HG03342 (cell line): ENCODE data around the gene PHOX2A.
A peak's percentile ranks its signal among the peaks of the same experiment; 100 is the strongest.
"Not testable (repeated sequence)": the region's sequence is repeated elsewhere in the genome, so short reads cannot be mapped to it uniquely, and the experiment has no call there.

Source experiments
- ATAC-seq: cut with Tn5 transposase; IDR thresholded peaks from one replicate; pipeline ENCODE4 v1.9.1; 2021; ENCODE audit warnings: mild to moderate bottlenecking, moderate library complexity; ENCODE audit not compliant: unreplicated experiment

Gene PHOX2A

DNA sequence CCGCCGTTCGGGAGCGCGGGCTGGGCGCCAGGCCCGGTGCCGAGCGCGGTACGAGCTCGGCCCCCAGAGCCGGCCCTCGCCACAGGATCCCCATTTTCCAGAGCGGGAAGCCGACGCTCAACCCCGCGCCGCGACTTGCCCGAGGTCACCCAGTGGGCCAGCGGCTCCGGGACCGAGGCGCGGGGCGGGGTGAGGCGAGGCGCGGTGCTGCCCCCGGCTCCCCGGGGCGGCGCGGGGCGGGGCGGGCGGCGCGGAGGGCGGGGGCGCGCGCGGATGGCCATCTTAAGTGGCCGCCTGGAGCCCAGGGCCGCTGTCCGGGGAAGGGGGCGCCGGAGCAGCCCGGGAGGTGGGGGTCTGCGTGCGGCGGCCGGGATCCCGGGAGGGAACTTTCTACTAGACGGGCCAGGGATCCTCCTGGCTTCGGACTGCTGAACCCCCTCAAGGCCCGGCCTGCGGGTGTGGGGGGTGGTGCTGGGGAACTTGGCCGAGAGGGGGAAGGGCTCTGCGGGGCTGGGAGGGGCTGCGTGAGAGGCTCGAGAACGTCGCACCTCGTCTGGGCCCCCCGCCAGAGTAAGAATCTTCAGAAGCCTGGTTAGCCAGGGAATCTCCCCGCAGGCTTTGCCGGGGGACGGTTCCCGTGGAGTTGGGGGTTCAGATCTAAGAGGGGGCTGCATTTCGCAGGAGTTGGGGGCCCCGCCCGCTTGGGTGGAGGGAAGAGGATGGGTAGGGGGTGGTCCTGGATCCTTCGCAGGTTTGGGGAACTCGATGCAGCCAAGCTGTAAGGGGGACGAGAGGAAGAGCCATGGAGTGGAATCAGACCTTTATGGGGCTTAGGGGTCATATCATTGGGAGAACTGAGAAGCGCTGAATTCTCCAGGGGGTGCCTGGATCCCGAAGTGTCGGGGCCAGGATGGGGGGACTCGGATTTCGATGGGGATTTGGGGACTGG is 20.1 kb downstream of the PHOX2A start:
- peak; percentile 38 for ATAC-seq

DNA sequence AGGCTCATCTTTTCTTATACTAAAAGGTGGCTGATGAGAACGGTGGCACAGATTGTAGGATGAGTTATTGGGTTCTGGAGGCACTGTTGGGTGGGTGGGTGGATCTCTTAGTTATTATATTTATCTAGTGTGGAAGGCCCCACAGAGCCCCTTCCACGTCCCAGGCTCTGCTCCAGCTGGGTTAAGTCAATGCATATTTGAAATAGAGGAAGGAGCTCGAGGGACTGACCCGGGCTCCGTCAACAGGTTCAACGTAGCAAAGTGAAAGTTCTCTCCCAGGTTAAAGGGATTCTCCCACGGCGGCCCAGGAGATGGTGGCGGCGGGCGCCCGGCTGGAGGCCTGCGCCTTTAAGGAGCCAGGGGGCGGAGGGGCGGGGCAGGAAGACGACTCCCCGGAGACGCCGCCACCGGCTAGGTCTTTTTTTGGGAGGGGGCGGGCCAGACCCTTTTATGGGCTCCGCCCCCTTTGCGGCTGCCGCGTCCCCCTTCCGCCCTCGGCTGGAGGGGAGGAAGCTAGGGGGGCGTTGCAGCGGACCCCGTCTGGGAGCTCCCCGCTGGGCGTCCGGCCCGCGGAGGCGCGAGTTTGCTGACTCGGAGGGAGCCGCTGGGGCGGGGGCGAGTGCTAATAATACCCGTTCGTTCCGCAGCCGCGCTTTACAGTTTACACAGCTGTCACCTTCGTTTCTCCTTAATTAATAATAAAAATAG is 20.9 kb downstream of the PHOX2A start:
- ATAC-seq = peak; percentile 68

DNA sequence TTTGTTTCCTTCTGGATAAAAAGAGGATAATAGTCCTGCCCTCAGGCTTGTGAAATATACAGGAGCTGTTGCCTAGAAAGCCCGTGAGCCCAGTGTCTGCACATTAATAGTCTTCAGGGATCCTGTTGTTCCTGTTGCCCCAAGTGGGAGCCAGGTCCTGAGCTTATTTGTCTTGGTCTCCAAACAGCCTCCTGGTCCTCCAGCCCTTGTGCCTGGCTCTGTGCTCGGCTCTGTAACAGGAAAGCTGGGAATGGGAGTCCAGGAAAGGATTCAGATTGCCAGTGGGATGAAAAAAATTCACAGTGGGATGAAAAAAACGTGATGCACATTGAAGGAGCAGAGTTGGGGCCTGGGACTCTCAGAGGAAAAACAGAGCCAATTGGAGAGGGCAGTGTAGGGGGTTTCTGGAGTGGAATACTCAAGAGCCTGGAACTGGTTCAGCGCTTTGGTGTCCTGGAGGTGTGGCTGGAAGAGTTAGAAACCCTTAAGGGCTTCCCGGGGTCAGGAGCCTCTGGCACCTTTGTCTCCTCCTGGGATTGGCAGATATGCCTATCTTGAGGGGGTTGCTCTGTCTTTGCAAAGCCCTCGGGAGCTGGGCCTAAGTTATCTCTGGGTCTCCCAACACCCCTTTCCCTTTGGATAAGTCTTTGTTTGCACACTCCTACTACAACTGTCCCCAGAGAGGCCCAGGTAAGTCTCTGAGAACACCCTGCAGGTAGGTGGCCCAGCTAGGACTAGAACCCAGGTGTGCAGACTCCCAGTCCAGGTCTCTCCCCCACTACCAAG is 21.7 kb downstream of the PHOX2A start:
- ATAC-seq = no peak

DNA sequence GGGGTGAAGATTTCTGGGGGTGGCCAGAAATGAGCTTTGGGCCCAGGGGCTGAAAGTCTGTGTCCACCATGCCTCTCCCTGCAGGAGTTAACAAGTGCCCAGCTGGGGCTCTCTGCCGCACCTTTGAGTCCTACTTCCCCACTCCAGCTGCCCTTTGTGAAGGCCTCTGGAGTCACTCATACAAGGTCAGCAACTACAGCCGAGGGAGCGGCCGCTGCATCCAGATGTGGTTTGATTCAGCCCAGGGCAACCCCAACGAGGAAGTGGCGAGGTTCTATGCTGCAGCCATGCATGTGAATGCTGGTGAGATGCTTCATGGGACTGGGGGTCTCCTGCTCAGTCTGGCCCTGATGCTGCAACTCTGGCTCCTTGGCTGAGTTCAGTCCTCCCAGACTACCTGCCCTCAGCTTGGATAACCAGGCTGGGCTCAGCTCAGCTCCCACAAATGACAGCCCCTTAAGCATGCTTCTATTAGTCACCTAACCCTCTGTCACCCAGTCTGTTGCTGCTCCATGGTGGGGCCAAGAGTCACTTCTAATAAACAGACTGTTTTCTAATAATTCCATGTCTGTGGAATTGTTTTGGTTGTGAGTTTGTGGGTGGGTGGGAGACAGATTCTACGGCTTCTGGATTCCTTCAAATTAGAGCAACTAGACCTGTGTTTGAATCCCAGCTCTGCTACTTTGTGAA is 22.4 kb downstream of the PHOX2A start:
- no peak for ATAC-seq

DNA sequence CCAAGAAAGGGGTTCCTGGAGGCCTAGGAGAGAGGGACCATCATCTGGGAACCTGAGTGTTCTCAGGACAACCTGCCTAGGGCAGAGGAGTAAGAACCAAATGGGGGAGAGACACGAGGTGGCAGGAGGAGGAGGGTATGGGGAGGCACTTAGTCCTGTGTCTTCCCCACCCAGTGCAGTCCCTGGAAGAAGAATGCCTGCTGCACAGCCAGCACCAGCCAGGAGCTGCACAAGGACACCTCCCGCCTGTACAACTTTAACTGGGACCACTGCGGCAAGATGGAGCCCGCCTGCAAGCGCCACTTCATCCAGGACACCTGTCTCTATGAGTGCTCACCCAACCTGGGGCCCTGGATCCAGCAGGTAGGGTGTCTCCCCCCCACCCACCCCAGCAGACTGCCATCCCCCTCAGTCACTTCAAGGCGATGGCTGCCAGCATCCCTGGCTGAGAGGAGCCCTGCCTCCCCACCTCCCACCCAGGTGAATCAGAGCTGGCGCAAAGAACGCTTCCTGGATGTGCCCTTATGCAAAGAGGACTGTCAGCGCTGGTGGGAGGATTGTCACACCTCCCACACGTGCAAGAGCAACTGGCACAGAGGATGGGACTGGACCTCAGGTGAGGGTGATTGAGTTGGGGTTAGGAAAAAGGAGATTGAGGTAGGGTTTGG is 23.1 kb downstream of the PHOX2A start:
- ATAC-seq = no peak

DNA sequence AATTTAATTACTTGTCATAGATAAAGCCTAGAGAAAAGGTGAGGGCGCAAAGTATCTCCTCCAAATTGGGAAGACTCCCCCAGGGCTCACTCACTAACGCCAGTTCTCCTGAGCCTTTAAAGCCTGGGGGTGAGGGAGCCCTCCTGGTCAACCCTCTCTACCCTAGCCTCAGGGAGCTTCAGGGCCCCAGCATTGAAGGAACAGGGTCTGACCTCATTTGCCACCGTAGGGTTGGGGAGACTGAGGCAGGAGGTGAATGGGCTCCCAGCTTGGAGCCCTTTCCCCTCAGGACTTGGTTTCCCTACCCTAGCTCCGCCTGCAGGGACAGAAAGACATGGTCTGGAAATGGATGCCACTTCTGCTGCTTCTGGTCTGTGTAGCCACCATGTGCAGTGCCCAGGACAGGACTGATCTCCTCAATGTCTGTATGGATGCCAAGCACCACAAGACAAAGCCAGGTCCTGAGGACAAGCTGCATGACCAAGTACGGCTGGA is 25.7 kb downstream of the PHOX2A start:
- ATAC-seq = no peak

DNA sequence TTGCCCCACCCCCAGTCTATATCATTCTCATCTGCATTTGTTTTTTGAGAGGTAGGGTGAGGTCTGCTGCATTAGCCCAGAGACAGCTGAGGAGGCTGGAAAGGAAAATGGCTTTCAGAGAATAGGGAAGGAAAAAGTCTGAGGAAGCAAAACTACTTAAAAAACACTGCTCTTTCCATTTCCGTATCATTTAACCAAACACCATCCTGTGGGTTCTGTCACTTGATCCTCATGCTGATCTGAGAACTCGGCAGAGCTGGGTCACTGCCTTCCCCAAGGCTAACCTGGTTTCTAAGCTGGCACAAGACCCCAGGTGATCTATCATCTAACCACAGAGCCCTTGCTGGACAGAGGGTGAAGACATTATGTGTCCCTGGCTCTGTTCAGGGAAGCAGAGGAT is 26.1 kb downstream of the PHOX2A start:
- ATAC-seq = no peak

DNA sequence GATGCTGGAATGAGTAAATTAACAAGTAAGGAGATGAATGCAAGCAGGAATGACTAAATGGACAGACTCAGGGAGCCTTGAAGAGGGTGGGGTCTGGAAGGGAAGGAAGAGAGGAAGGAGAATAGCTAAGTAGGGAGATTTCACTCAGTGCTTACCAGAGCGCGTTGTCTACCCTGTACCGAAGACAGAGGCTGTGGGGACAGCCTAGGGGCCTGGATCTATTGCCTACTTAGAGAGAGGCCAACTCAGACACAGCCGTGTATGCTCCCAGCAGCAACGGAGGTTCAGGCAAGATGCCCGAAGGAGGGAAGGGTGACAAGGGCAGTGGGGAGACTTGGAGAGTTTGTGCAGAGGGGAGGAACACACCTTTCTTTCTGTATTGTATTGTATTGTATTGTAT is 27.3 kb downstream of the PHOX2A start, which contains the start of gene FOLR2:
Gene FOLR2, plus strand, starts transcription at position 157 of the 400 bp plus-strand sequence. CDS start 1,791 bp downstream, outside the sequence.
- ATAC-seq = no peak

DNA sequence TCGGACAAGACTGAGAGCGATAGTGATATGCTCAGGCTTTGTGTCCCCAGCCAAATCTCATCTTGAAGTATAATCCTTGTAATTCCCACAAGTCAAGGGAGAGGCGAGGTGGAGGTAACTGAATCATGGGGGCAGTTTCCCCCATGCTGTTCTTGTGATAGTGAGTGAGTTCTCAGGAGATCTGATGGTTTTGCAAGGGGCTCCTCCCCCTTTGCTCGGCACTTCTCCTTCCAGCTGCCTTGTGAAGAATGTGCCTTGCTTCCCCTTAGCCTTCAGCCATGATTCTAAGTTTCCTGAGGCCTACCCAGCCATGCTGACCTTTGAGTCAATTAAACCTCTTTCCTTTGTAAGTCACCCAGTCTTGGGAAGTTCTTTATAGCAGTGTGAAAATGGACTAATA is 34.9 kb downstream of the PHOX2A start:
- no peak for ATAC-seq

DNA sequence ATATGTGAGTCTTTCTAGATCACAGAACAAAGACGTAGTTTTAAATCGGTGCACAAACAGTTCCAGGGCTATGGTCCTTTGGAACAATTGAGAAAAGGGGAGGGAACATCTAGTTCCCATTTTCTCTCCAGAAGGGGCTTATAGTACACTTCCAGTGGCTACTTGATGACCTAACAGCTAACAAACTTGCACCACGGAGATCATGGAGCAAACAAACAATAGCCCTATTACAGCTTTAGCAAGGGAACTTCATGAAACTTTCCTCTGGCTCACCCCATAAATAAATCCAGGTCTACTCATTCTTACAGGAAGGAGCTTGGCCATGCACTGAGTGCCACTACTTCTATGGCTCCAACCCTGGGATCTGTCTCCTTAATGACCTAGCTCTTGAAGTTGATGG is 35.7 kb downstream of the PHOX2A start:
- no peak for ATAC-seq

DNA sequence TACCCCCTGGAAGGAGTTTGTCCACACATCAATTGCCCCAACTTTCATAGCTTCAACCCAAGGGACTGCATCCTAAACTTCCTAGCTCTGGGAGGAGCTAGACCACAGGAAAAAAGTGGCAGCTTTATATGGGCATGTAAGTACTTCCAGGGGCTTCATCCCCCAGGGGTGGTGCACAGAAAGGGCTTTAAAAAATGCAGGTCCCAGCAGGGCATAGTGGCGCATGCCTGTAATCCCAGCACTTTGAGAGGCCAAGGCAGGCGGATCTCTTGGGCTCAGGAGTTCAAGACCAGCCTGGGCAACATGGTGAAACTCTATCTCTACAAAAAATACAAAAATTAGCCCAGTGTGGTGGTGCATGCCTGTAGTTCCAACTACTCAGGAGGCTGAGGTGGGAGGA is 37.2 kb downstream of the PHOX2A start:
- ATAC-seq = not testable (repeated sequence)

DNA sequence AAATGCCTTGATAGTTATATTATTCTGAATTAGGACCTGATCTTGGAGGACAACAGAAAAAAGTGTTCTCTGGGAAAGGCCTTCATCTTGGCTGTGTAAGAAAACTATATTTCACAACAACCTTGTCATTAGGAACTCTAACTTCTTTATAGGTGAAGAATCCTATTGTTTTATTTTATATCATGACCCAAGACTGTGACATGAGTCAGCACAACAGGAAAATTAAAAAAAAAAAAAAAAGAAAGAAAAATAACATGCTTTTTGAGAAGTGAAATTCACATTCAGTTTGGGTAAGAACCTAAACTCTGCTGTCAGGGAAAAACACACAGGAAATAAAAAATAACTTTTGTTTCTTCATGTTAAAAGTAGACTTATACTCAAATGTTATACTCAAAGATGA is 39.1 kb downstream of the PHOX2A start:
- ATAC-seq = no peak

DNA sequence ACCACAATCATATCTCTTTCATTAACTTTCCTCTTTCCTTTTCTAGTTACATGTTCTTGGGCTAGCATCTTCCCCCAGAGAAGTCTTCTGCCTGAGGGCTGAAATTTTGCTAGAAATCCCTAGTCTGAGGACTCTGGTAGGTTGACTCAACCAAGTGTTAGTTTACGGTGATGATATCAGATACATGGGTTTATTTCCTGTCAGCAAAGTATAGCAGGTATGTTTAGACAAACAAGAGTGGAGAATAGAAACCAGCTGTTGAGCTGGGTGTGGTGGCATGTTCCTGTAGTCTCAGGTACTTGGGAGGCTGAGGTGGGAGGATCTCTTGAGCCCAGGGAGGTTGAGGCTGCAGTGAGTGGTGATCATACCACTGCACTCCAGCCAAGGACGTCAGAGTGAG is 40.8 kb downstream of the PHOX2A start:
- ATAC-seq = no peak

DNA sequence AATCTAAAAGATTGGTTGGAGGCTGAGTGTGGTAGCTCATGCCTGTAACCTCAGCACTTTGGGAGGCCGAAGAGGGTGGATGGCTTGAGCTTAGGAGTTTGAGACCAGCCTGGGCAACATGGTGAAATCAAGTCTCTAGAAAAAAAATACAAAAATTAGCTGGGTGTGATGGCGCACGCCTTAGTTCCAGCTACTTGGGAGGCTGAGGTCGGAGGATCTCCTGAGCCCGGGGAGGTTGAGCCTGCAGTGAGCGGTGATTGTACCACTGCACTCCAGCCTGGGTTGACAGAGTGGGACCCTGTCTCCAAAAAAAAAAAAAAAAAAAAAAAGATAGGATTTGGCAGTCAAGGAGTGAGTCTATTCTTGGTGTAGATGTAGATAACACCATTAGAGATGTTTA is 41.4 kb downstream of the PHOX2A start:
- ATAC-seq = no peak

DNA sequence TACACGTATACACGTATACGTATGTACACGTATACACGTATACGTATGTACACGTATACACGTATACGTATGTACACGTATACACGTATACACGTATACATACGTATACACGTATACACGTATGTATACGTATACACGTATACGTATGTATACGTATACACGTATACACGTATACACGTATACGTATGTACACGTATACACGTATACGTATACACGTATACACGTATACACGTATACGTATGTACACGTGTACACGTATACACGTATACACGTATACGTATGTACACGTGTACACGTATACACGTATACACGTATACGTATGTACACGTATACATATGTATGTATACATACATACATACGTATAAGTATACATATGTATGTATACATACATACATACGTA is 42.5 kb downstream of the PHOX2A start:
- ATAC-seq = not testable (repeated sequence)

DNA sequence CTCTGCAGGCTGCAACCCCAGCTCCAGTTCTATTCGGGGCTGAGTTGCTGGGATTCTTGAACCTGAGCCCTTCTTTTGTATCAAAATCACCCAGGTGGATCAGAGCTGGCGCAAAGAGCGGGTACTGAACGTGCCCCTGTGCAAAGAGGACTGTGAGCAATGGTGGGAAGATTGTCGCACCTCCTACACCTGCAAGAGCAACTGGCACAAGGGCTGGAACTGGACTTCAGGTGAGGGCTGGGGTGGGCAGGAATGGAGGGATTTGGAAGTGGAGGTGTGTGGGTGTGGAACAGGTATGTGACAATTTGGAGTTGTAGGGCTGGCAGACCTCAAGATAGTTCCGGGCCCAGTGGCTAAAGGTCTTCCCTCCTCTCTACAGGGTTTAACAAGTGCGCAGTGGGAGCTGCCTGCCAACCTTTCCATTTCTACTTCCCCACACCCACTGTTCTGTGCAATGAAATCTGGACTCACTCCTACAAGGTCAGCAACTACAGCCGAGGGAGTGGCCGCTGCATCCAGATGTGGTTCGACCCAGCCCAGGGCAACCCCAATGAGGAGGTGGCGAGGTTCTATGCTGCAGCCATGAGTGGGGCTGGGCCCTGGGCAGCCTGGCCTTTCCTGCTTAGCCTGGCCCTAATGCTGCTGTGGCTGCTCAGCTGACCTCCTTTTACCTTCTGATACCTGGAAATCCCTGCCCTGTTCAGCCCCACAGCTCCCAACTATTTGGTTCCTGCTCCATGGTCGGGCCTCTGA is 48.3 kb downstream of the PHOX2A start:
- ATAC-seq = no peak

DNA sequence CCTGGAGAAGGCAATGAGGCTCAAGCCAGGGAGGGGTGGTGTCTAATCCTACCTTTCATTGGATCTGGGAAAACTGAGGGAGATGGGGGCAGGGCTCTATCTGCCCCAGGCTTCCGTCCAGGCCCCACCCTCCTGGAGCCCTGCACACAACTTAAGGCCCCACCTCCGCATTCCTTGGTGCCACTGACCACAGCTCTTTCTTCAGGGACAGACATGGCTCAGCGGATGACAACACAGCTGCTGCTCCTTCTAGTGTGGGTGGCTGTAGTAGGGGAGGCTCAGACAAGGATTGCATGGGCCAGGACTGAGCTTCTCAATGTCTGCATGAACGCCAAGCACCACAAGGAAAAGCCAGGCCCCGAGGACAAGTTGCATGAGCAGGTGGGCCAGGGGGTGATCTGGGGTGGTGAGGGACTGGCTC is 52.0 kb downstream of the PHOX2A start, which contains the start of gene FOLR1:
Gene FOLR1, plus strand, starts transcription at position 180 of the 421 bp plus-strand sequence. Its CDS starts 34 bp downstream, at position 214.
- ATAC-seq = no peak

DNA sequence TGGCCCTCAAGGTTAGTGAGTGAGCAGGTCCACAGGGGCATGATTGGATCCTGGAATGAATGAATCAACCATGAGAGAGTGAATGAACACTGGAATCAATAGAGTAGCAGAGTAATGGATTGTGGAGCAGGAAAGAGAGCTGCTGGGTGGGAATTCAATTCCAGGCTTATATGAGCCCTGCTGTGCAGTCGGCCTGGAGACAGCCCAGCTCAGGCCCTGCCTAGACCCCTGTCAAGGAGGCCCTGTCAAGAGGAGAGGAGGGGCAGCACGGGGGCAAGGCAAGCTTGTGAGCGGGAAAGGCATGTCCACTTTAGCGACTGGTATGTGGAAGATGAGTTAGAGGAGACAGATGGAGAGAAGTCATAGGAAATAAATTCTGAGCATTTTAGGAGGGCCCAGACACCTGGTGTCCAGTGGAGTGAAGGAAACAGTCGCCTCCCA is 53.3 kb downstream of the PHOX2A start:
- no peak for ATAC-seq
